ENCODE results near the gene ANKRD28.

Gene ANKRD28

DNA sequence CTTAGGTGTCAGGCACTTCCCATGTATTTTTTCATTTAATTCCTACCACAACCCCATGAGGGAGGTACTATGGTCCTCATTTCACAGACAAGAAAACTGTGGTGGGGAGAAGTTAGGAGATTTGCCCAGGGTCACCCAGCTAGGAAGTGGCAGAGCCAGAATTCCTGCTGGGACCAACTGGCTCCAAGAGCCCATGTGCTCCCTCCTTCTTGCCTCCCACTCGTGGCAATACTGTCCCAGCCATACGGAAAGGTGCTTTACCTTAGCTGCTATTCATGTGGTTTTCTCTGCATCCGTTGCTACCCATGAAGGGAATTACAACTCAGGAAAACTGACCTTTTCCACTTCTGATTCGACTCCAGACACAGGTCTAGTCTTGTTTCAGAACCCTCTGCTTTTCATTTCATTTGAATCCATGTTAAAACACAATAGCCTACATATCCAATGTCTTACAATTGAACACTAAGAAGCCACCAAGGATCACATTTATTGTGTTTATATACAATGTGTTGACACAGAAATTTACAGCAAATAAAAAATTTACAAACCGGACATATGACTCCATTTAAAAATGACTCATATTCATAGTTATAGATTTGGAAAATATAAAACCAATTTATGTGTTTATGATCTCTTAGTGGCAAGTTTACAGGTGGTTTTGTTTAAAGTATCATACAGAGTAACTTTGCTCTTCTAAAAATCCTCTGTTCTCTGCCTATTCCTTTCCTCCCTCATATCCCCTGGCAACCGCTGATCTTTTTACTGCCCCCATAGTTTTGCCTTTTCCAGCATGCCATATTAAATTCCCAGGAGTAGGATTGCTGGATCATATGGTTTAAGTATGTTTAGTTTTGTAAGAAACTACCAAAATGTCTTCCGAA, 137.5 kb downstream of the ANKRD28 start:
- DNase-seq = no peak

DNA sequence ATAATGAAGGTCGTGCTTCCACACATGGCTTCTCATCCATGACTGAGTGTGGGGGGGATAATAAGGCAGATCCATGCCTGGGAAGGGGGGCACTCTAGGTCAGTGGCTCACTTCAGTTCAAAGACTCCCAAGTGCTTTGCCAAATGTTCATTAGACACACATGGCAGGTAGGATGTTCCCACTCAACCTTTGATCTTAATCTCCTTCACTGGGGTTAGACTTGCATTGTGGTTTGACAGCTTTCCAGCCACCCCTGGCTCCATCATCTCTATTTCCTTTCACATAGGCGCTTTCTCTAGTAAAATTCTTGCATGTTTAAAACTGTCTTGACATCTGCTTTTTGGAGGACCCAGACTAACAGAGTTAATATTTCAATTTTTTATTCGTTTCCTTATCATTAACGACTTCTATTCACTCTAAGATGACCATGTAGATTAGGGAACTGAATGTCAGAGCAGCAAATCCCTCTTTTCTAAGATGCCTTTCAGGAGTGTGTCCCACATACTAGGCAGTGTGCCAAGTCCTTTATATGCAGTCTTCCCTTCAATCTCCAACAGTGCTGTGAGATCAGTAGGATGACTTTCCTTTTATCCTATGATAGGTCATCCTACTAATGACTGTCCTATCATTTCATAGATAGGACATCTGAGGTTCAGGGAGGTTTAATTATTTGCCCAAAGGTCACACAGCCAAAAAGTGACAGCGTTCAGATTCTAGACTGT, 138.4 kb downstream of the ANKRD28 start:
- no peak for DNase-seq

DNA sequence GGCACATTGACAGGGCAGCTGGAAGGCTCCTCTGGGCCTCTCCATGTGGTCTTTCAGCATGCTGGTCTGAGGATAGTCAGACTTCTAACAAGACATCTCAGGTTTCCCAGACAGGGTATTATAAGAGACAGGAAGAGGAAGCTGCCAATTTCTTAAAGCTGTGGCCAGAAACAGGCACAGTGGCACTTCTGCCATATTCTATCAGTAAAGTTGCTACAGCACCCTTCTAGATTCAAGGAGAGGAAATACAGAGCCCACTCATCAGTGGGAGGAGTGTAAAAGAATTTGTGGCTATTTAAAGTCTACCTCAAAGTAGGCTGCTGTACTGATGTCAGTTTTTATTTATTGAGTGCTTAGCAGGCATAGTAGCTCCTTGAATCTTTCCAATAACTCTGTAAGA, 140.8 kb downstream of the ANKRD28 start:
- no peak for DNase-seq

DNA sequence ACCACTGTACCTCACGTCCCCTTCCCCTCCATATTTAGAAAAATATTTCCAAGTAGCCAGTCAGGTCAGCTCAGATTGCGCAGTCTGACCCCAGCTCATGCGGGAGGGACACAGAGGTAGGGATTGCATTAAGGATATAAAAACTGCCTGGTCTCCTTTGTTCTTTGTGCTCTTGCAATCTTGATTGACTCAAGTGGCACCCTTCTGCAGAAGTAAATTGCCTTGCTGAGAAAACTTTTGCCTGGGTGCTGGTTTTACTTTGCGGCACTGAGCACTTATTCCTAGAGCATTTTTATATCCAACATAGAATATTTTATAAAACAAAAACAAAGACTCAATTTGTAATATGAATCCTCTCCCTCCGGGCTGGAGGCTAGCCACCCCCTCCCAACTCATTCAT, 141.4 kb downstream of the ANKRD28 start:
- no peak for DNase-seq

DNA sequence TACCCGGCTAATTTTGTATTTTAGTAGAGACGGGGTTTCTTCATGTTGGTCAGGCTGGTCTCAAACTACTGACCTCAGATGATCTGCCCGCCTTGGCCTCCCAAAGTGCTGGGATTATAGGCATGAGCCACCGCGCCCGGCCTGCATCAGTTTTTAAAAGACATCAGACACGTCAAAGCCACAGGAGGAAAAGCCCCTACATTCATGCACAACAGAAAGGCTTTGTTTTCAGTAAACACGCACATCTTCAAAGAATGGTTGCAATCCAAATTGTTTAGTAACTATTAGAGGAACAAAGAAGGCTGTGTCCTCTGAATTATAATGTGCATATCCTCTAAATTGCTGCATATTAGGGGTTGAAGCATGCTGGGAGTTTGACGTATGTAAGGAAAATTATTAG, 142.9 kb downstream of the ANKRD28 start:
- DNase-seq = no peak

DNA sequence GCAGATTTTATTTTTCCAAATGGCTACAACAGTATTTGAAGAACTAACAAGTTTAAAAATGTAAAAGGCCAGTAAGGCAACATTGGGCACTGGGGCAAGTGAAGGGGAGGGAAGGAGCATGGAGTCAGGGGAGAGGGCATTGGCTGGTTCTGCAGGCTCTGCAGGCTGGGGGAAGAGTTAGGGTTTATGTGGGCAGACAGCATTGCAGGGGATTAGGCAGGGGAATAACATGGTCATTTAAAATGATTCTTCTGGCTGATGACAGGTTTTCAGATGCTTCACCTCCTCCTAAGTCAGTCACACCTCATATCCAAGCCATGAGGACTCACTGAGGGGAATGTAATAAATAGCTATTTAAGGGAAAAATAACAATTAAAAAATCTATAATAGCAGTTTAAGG, 143.7 kb downstream of the ANKRD28 start:
- DNase-seq = no peak

DNA sequence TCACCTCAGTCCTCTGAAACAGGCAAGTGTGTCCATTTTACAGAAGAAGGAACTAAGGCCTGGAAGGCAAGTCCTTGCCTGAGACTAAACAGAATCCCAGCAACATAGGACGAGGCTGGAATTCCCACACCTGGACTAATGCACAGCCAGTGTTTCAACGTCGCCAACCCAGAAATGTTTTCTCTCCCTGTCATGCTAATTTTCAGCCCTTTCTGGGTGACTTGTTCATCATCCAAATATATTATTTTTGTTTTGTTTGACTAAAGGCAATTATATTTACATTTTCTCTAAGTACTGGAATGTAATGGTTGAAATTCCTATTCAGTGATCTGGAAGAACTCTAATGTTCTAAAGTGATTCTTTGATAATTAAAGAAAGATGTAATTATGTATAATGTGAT, 144.5 kb downstream of the ANKRD28 start:
- no peak for DNase-seq

DNA sequence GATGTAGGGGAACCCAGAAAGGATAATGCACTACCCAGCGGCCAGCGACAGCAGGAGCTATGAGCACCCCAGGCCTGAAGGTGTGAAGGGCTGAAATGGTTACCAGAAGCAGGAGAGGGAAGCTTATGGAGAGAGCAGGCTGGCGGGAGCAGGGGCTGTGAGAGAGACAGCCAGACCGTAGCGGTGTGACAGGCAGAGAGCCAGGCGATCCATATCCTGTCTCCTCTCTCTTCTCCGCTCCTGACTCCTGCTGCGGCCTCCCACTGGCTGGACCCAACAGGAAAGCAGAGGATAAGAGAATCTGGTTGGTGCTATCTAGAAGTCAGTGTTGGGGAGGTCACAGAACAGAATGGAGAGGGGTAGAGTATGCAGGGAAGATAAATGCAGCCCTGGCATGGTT, 146.4 kb downstream of the ANKRD28 start:
- DNase-seq = no peak

DNA sequence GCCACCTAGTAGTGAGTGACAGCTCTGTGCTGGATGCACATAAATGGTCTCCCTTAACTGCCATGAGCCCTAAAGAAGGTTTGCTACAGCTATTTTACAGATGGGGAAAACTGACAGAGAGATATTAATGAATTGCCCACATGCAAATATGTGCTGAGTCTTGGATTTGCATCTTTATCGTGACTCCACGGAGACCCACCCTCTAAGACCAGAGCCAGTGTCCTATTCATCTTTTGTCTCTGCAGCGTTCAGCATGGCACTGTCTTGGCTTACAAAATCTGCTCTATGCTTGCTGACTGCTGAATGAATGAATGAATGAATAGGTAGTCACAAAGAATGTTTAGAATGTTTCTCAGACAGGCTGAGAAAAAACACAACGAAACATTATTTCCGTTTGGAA, 147.9 kb downstream of the ANKRD28 start:
- no peak for DNase-seq

DNA sequence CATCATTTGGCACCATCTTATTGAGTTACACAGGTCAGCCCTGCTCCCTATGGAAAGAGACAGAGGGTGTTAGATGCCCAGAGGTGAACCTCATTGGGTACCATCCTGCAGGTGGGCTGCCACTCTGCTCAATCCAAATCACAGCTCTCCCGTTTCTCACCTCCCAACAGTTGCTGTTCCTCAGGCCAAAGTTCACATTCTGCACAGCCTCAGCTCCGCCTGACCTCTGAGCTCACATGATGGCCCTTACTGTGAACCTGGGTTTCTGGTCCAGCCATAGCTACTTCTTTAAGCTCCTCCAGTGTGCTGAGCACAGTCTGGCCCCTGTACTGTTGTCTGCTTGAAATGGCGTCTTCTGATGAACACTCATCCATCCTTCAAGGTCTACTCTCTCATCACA, 148.4 kb downstream of the ANKRD28 start:
- DNase-seq = no peak

DNA sequence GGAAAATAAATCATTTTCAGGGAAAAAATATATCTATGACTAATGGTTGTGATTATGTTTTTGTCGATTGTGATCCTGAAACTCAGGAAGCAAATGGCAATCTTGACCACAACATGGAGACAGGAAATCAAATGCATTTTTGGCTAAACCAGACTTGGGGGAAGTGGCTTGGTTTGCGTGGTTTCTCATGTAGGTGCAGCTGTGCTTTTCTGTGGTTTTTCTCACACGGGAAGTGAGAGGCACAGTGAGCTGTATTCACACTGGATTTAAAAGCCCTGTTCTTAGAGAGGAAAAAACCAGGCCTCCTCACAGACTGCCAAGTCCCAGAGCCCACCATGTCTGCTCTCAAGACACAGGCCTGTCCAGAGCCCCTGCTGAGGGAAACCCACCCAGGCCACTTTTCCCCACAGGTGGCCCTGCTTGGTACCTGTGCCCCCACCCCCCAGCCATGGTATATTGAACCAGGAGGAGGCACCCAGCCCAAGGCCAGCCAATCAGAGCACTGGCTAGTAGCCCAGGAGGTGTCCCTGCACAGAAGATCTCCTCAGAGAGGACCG, 150.1 kb downstream of the ANKRD28 start:
- DNase-seq = no peak

DNA sequence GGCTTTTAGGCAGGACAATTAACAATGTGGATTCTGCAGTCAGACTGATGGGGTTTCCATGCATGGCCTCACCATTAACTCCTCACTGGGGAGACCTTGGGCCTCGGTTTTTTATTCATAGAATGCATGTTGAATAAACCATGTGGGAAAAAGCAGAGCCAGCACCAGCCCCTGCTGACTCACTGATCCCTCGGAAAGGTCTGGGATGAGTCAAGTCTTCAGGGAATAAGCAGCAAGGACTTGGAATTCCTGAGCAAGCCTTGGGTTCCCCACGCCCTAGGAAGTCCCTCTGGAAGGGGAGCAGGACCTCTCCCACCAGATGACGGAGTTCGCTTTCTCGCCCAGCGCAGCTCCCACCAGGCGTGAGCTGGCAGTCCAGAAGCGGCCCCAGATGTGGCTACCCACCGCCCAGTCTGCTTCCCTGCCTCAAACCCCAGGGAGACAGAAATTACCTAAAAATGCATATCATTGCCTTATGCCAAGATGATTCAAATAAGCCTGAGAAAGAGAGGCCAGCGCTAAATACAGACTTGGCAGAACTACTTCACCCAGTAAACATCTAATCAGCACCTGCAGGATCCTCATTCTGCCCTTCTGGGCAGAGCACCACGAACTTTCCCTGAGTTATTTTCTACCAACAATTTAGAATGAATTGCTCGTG, 150.8 kb downstream of the ANKRD28 start:
- DNase-seq = no peak

DNA sequence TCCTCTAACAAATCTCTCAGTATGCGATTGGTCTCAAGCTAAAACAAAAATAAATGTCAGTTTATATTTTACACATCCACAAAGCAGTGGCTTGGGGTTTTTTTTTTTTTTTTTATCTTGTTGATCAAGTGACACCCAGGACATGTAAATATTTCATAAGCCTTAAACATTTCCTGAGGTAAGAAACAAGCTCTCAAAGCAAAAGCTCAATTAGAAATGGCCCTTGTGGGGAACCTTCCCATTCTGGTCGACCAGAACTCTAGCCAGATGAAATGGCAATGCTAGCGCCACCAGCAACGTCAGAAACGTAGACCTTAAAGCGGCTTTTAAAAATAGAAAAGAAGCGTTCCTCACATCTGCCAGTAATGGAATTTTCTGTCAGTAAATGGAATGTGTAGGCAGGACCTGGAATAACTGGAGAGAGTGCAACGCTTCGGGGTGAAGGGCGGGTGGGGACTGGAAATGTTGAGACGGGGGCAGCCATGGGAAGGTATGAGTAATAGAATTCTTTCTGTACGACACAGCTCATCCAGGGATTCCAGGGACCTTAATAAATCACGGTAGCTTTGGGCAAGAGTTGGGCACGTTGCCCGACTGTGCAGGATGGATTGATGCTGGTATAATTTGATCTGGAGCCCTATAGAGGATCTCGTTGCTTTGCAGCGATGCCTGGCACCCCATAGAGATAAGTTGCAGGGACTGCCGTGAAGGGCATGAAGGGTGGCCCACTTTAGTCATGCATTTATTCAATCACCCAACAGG, 151.9 kb downstream of the ANKRD28 start:
- DNase-seq = no peak

DNA sequence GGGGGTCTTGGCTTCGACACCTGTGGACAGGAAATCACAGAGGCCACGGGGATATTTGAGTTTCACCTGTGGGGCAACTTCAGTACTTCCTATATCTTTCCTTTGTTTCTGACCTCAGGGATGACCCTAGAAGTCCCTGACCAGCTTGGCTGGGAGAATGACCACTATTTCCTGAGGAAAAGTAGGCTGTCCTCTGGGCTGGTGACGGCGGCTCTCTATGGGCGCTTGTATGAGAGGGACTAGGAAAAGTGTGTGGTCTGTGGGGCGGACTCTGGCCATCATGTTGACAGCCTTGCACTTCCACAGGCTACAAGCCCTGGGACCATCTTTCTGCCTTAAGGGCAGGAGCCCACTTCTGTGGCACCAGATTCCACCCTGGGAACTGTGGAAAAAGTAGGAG, 152.5 kb downstream of the ANKRD28 start:
- DNase-seq = no peak

DNA sequence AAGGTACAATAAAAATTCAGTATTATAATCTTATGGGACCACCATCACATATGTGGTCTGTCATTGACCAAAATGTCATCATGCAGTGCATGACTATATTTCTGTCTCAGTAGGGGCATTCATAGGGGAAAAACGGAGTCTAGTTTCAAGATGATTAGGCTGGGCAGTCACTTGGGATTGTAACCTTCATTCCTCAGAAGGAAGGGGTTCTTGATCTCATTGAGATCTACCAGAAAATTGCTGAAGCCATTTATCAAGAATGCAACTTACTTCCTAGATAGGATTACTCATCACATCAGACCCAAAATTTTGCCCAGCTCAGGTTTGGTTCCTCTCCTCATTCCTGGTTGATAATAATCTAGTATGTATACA, 158.9 kb downstream of the ANKRD28 start:
- no peak for DNase-seq

DNA sequence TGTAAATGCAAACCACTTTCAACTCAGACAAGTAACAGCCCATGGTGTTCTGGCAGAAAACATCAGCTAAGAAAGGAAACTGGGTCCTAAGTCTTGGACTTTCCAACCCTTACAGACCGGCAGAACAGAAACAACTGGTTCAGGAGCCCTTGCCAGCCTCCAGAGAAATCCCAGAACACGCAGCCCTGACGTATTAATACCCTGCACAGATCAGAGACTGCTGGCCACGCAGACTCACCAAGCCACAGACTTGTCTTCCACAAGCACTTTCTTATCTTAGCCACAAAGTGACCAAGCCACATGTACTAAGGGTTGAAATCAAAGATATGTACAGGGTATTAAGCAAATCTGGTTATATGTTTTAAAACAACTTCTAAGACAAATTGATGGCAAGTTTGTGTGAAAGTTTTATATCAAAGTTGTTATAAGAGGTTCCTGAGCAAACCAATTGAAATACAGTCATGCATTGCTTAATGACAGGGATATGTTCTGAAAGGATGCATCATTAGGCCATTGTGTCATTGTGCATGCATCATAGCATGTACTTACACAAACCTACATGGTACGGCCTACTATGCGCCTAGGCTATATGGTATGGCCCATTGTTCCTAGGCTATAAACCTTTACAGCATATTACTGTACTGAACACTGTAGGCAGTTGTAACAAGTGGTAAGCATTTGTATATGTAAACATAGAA, 159.4 kb downstream of the ANKRD28 start:
- DNase-seq = no peak

DNA sequence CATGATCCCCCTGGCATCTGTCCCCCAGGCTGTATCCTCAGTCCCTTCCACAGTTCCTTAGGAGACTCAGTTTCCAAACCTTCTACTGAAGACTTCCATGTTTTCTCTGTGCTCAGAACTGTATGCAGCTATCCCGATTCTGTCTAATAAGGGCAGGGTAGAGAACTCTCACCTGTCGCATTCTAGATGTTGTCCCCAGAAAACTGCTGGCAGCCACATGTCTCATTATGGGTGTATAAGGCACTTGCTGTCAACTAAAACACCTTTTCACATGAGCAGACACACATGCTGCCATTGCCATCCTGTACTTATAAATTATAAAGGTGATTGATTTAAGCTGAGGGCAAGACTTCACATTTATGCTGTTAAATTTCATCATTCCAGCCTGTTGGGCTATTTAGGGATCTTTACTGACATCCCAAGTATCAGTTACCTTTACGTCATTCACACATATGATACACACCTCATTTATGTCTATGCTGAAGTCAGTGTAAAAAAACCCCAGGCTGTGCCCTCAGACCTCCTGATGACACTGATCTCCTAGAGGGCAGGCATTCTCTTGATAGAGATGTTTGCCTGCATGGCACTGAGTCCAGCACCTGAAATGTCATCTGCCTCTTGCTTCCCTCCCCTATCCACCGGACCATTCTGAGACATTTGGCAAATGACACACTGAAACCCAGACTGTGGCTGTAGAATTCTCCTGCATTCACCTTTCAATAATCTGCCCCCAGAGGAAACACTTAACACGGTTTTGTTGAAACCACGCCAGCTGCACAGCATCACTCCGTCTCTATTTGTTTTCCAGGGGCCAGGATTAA, 160.4 kb downstream of the ANKRD28 start:
- DNase-seq = no peak

DNA sequence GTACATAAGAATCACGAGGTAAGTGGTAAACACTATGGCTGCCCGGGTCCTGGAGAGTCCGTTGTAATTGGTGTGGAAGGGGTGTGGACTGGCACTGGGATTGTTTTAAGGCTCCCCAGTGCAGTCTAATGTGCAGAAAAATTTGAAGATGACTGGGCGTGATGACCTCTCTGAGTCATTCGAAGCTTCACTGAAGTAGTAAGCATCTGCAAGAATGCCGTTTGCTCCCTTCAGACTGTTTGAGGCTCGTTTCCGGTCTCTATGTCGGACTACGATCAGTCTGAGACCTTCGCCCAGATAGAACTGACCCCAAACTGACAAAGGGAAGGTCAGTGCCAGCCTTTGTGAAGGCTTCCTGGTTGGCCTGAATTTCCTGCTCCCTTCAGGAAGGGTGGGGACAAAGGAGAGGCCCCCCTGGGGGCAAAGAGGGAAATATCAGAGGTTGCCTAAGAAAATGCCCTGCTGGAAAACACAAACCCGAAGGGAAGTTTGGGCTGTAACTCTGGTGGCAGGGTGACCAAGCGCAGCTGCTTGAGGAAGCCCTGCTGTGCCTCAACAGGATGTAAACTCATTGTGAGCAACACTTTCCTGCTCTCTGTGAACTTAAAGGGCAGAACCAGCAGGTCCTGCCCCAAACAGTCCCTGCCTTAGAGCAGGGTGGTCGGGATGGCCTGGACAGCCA, 161.6 kb downstream of the ANKRD28 start:
- DNase-seq = no peak

DNA sequence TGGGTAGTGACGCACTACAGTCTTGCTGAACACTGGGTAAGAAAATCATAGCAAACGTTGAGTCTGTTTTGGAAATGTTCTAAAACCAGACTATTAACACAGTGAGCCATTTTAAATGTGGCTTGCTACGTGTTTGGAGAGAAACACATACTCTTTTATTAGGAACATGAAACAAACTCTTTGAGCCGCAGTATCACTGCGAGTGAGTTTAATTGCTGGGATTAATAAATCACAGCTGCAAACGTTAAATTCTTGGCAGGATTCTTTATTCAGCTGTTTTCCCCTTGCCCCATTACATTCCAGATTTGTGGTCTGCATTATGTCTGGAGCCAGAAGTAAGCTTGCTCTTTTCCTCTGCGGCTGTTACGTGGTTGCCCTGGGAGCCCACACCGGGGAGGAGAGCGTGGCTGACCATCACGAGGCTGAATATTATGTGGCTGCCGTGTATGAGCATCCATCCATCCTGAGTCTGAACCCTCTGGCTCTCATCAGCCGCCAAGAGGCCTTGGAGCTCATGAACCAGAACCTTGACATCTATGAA, 162.6 kb downstream of the ANKRD28 start:
- DNase-seq = no peak

DNA sequence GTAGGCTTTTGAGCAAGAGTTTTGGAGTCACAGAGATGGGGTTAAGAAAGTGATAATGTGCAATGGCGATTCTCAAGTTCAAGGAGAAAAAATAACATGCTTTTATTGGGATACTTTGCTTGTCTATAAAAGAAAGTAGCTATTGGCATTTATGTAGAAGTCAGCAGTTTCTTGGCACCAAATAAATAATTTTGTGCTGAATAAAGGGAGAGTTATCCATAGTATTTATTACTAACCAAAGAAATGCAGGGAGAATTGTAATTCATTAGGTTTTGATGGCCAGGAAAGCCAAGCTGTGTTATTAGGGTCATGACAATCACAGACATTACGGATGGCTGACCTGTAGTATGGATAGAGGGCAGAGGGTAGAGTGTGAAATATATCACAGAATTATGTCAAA, 163.1 kb downstream of the ANKRD28 start:
- DNase-seq = no peak

All from NCI-H510A (cell line).